GM23248 (cell line): Measurements from ENCODE around the gene COX6B1.

Source experiments
- EZH2 ChIP-seq: fragments of 200-600 bp; sonication (generic); IDR thresholded peaks from 2 replicates; pipeline ENCODE4 v1.6.1; 2018; ENCODE audit warnings: antibody characterized with exemption, mild to moderate bottlenecking; ENCODE audit not compliant: insufficient read depth, poor library complexity, severe bottlenecking
- EZH2phosphoT487 ChIP-seq: fragments of 200-600 bp; sonication (generic); IDR thresholded peaks from 2 replicates; pipeline ENCODE4 v1.6.1; 2018; ENCODE audit warnings: antibody characterized with exemption, moderate library complexity, mild to moderate bottlenecking, low read depth; ENCODE audit not compliant: insufficient read depth

DNA sequence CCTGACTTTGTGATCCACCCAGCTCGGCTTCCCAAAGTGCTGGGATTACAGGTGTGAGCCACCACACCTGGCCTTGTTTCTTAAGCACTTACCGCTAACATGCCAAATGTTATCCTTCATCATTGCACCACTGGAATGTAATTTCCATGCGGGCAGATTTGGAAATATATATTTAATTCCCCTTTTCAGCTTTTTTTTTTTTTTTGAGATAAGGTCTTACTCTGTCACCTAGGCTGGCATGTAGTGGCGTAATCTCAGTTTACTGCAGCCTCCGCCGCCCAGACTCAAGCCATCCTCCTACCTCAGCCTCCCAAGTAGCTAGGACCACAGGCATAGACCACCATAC lies 13.8 kb downstream of the COX6B1 start:
- no peak for TF ChIP-seq EZH2phosphoT487
- TF ChIP-seq EZH2, result no peak
